GM18873 (cell line): Measurements from ENCODE around the gene ZNF341.

Experiments used
- ATAC-seq: cut with Tn5 transposase; IDR thresholded peaks from one replicate; pipeline ENCODE4 v1.9.1; 2021; ENCODE audit warnings: mild to moderate bottlenecking, moderate library complexity, moderate number of reproducible peaks; ENCODE audit not compliant: unreplicated experiment, low FRiP score

ZNF341 gene

GRCh38 chr20:33701629-33702450 lies 30.0 kb upstream of the ZNF341 start:
- ATAC-seq: no peak

GRCh38 chr20:33702861-33703260 lies 28.9 kb upstream of the ZNF341 start:
- no peak for ATAC-seq

GRCh38 chr20:33703498-33704137 lies 28.2 kb upstream of the ZNF341 start:
- no peak for ATAC-seq

- ATAC-seq: no peak
Measured at GRCh38 chr20:33704197-33704924, 27.4 kb upstream of the ZNF341 start.

GRCh38 chr20:33707668-33708067 lies 24.1 kb upstream of the ZNF341 start:
- ATAC-seq: no peak

- no peak for ATAC-seq
Measured at GRCh38 chr20:33709398-33709797, 22.4 kb upstream of the ZNF341 start.

GRCh38 chr20:33709905-33710541 lies 21.8 kb upstream of the ZNF341 start:
- ATAC-seq: no peak

- no peak for ATAC-seq
Measured at GRCh38 chr20:33710681-33711445, 20.9 kb upstream of the ZNF341 start.

- no peak for ATAC-seq
Measured at GRCh38 chr20:33711446-33711738, 20.4 kb upstream of the ZNF341 start.

GRCh38 chr20:33713865-33714367 lies 17.9 kb upstream of the ZNF341 start:
- ATAC-seq: no peak

GRCh38 chr20:33716498-33716897 lies 15.3 kb upstream of the ZNF341 start:
- ATAC-seq: no peak

- ATAC-seq: no peak
Measured at GRCh38 chr20:33719277-33719988, 12.4 kb upstream of the ZNF341 start.

GRCh38 chr20:33719989-33720709 lies 11.6 kb upstream of the ZNF341 start, which contains the start of gene PXMP4:
Gene PXMP4, minus strand, starts transcription at chr20:33720310. Its CDS starts 103 bp downstream, at chr20:33720207.
- peak; percentile 94 for ATAC-seq

- no peak for ATAC-seq
Measured at GRCh38 chr20:33721391-33722140, 10.2 kb upstream of the ZNF341 start.

- ATAC-seq: no peak
Measured at GRCh38 chr20:33724439-33725094, 7.2 kb upstream of the ZNF341 start.

GRCh38 chr20:33725607-33726264 lies 6.1 kb upstream of the ZNF341 start:
- ATAC-seq: no peak

GRCh38 chr20:33727115-33727479 lies 4.7 kb upstream of the ZNF341 start:
- ATAC-seq: no peak
